ENCODE results near the gene RPS6KA6. TPM values are rescaled to one million over a fixed set of nuclear protein-coding genes. Genes with fewer than 3 reads are reported as not detected.

The RPS6KA6 gene
- total and polyA plus RNA-seq, 2 experiments from 2014 or later: 3.6 to 14.0 TPM

Small RNA genes within 50 kb of the gene (microRNA-seq; reads per million reads assigned to microRNA genes)
- gene MIR548I4: not detected

Small RNA genes within 50 kb of the gene (small RNA-seq; reads per million reads assigned to genes)
- gene MIR548I4 (ENCODE audit: low replicate concordance): not detected
